NCI-H748 treated with DMSO at 0.1 percent for 48 hours (cell line): ENCODE data around the gene RNF126.

ENCODE experiments used
- DNase-seq: peaks from one replicate; lab custom pipeline; 2025; lab: John Stamatoyannopoulos, UW

The RNF126 gene

GRCh38 chr19:662207-662961 is 630 bp downstream of the RNF126 start:
- no peak for DNase-seq

GRCh38 chr19:661427-662196 is 1.4 kb downstream of the RNF126 start:
- no peak for DNase-seq

DNA sequence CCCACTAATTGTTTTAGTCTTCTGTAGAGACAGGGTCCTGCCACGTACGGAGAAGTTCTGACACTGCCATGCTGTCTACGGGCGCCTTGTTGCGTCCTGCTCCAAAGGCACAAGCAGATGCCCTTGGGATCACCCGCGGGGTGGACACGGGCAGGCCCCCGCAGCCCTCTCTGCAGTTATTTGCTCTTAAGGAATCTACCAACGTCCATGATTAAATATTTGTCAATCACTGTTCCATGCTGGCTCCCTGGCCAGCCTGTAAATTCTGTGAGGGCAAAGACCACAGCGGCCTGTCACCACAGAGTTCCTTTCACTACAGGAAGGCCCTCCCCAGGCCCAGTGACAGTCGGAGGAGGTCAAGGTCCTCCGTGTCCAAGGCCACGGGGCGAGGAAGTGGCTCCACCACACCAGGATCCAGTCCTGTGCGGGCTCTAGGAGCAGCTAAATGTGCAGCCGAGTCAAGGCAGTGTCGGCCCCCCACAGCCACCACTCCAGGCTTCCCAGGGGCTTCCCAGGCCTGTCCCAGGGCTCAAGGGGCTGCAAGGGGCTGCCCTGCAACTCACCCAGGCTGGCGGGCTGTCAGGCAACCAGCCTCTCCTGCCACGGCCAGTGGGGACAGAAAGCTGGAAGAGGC is 2.1 kb downstream of the RNF126 start:
- no peak for DNase-seq

DNA sequence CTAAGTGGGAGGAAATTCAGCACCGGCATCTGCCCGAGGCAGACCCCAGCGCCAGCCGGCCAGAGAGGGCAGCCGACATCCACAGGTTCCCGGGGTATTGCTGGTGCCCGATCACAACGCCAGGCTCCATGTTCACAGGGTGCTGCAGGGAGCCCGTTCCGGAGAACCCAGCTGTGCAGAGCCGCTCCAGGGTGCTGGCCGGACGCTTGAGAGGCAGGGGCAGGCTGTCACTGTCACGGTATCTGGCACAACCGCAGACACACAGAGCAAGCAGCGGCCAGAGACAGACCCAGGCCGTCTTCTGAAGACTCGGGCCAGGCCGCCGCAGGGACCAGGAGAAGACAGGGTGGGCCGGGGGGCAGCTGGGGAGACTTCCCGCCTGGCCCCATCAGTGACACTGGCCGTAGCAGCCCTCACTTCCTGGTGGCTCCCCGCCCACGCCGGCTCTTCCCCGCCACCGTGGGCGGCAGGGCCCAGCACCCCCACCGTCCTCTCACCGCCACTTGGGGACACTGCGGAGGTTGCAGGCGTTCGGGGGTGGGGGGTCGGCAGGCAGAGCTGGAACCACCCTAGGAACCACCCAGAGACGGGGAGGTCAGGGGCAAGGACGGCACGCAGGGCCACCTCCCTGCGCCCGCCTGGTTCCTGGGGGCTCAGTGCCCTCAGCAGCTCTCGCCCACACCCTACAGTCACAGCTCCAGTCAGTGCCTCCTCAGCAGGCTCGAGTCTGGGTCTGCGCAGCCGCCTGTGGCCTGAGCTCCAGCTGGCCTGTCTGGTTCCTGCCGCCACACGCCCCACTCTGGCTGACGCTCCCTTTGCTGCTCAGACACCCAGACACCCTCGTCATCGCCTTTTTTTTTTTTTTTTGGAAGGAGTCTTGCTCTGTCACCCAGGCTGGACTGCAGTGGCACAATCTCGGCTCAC is 3.8 kb downstream of the RNF126 start:
- DNase-seq = no peak

- no peak for DNase-seq
Measured at GRCh38 chr19:658059-658839, 4.8 kb downstream of the RNF126 start.

DNA sequence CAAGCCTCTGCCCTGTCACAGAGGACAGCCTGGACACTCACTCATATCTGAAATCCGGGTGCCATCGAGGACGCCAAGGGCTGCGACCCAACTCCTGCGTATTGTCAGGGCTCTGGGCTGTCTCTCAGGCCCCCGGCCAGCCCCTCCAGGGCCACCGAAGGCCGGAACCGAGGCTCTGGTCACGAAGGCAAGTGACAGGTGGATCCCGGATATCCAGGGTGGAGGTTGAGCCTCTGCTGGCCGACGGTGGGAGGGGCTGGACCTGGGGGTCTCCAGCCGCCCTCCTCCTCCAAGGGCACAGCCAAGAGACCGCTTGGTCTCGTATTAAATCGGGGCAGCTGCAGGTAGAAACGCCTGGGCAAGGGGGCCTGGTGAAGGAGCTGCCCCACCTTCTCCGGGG is 5.4 kb downstream of the RNF126 start:
- DNase-seq = no peak

DNA sequence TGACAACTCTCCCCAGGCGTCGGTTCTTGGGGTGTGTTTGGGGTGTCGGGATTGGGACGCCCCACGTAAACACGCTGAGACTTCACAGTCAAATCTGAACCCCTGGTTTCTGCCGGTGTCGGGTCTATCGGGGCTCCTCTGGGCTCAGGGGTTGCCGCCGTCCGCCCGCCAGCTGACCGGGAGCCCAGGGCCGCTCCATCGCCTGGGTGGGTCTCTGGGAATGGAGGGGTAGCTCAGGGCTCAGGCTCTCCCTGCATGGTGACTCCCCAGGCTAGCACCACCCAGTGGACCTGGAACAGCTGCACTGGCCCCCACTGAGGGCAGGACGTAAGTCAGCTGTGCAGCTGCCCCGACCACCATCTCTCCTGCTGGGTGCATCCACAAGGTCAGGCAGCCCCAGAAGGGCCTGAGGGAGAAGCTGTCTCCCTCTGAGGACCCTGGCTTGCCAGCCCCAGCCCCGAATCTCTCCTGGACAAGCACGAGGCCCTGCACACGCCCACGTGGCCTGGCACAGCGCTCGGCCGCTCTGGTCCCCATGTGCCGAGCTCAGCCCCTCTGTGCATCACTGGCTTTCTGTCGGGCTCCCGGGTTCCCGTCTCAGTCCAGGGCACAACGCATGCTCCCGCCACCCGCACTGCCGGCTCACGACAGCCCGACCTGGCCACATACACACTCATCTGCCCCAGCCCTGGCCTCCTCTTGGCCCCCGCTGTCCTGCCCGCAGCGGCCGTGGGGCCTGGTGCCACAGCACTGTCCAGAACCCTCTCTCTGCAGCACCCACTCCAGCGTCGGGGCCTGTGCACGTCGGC is 6.1 kb downstream of the RNF126 start:
- no peak for DNase-seq

DNA sequence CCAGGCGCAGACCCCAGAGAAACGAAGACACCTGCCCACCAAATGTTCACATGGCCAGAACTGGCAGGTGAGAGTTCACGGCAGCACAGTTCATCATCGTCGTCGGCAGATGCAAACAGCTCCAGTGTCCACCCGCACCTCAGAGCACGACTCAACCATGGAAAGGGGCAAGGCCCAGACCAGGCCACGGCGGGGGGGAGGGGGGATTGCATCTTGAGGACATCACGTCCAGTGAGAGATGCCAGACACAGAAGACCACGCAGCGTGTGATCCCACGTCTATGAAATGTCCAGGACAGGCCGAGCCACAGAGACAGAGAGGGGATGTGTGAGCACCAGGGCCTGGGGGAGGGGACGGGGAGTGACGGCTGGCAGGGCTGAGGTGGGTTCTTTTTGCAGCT is 7.3 kb downstream of the RNF126 start:
- no peak for DNase-seq

DNA sequence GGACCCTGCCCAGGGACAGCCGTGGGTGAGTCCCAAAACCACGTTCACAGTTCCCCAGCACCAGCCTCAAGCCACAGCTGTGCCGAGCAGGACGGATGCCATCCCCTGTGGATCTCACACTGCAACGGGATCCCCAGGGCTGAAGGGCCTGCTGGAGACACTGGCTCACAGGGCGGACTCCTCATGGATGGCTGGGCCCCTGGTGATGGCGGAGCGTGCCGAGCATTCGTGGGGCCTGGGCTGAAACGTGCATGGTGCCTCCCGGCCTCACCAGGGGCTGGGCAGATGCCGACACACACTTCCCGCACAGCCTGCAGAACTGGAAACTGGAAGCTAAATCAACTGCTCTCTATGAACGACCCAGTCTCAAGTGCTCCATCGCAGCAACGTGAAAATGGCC is 9.6 kb downstream of the RNF126 start:
- DNase-seq = no peak

DNA sequence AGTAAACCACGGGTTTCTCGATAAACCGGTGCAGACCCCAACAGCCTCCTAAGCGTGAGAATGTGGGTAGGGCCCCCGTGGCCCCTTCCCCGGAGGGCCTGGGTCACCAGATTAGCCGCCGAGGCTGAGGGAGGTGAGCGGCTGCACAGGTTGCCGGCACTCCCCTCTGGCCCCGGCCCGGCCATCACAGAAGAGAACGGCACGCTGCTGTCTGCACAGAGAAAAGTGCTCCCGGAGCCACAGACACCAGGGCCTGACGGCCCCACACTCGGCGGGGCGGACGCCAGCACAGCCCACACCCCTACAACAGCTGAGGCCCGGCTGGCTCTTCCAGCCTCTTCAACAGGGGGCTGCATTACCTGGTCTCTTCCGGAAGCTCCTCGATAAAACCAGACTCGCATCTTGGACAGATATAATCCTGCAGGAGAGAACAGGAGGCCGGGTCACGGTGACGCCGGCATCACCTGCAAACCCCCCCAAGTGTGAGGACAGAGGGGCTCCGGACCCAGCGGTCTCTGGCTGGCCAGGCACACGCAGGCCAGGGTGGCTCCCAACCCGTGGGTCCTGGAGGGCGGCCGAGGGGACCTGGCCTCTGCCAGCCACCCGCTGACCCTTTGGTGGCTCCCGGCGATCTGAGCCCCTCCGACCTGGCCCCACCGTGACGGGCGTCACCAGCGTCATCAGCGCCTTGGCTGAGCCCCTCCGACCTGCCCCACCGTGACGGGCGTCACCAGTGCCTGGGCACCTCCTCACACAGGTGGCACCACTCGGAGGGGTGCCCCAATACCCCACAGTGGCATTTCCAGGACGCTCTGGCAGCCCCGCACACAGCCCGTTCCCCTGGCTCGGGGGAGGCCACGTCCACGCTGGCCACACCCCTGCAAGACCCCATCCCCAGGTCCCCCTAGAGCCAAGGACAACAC is 10.3 kb downstream of the RNF126 start:
- DNase-seq = no peak

- DNase-seq = no peak
Measured at GRCh38 chr19:651991-652390, 11.0 kb downstream of the RNF126 start.

GRCh38 chr19:651114-651818 is 11.7 kb downstream of the RNF126 start:
- no peak for DNase-seq

- DNase-seq = no peak
Measured at GRCh38 chr19:650121-650520, 12.9 kb downstream of the RNF126 start.

DNA sequence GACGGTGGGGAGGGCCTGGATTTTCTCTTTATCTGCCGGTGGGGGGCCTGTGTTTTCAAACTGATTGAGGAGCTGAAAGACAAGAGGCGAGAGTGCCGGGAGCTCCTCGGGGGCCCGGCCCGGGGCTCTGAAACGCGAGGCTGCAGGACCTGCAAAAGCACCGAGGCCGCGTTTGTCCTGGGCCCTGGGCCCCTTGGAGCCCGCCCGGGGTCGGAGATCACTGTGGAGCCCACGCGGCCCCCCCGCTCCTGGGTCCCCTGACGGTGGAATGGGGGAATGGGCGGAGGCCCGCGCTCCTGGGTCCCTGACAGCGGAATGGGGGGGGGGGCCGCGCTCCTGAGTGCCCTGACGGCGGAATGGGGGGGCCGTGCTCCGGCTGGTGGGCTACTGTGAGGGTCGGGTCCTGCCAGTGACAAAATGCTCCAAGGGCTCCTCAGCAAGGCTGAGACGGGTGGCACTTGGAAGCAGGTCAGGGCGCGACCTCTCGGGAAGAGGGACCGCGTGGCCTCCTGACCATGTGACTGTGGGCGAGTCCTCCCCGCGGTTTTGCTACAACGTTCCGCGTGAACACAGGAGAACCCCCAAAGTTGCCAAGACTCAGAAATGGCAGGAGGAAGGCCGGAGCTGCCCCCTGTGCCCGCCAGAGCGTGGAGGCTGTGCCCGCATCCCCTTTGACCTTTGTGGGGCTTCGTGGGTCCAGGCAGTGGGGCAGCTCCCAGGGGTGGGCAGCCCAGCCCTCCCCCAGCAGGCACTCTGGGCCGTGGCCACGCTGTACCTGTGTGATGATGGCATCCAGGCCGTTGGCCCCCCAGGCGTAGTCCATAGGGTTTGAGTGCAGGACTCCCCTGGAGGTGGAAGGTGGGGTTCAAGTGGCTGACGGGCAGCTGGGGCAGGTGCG is 13.9 kb downstream of the RNF126 start:
- DNase-seq = no peak

- DNase-seq = no peak
Measured at GRCh38 chr19:648305-648704, 14.7 kb downstream of the RNF126 start.

GRCh38 chr19:647566-648284 is 15.3 kb downstream of the RNF126 start:
- no peak for DNase-seq
